Stimulated activated naive CD8-positive, alpha-beta T cell treated with anti-CD3 and anti-CD28 coated beads, Interleukin-15, Interleukin-2, amounts not matched to agents 100 ng/mL and 50 ng/mL, for 24 hours (primary cell): ENCODE data around the gene TSPAN14.

Experiments used
- H3K27ac Mint-ChIP-seq: one replicate; pipeline ENCODE4 v1.8.0; 2021; ENCODE audit warnings: mild to moderate bottlenecking, mixed read lengths
- H3K27me3 Mint-ChIP-seq: one replicate; pipeline ENCODE4 v1.8.0; 2021; ENCODE audit warnings: mixed read lengths
- H3K36me3 Mint-ChIP-seq: one replicate; pipeline ENCODE4 v1.8.0; 2021; ENCODE audit warnings: low read depth, mixed read lengths
- H3K4me1 Mint-ChIP-seq: one replicate; pipeline ENCODE4 v1.8.0; 2021; ENCODE audit warnings: low read depth, mixed read lengths
- H3K4me3 Mint-ChIP-seq: one replicate; pipeline ENCODE4 v1.8.0; 2021; ENCODE audit warnings: mild to moderate bottlenecking, mixed read lengths
- H3K9me3 Mint-ChIP-seq: one replicate; pipeline ENCODE4 v1.8.0; 2021; ENCODE audit warnings: mixed read lengths

Gene TSPAN14

GRCh38 chr10:80480852-80481251, 26.7 kb downstream of the TSPAN14 start:
- Mint-ChIP-seq H3K4me3 (no peak overlapping the region), H3K27ac (peak overlapping the region; percentile 18), H3K27me3 (no peaks in the 10 kb centered on the region), H3K36me3 (peaks cover 49% of the 10 kb centered on the region), H3K9me3 (no peaks in the 10 kb centered on the region), H3K4me1 (peaks cover 82% of the 10 kb centered on the region)

DNA sequence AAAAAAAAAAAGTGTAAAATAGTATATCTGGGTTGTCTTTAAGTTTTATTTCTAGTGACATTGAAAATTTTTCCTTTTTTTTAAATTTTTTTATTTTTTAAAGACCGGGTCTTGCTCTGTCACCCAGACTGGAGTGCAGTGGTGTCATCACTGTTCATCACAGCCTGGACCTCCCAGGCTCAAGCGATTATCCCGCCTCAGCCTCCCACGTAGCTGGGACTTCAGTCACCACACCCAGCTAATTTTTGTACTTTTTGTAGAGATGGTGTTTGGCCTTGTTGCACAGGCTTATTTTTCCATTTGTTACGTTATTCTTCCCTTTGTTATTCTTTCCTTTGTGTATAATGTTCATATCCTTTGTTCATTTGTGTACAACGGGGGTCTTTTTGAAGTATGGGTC, 30.1 kb downstream of the TSPAN14 start:
- peak overlapping the region; percentile 99 for H3K27ac Mint-ChIP-seq
- H3K27me3 Mint-ChIP-seq: no peaks in the 10 kb centered on the region
- H3K4me1 Mint-ChIP-seq: peaks cover 88% of the 10 kb centered on the region
- H3K36me3 Mint-ChIP-seq: peaks cover 39% of the 10 kb centered on the region
- H3K9me3 Mint-ChIP-seq: no peaks in the 10 kb centered on the region
- H3K4me3 Mint-ChIP-seq: peak overlapping the region; percentile 75

GRCh38 chr10:80484676-80485075, 30.6 kb downstream of the TSPAN14 start:
- Mint-ChIP-seq H3K27ac (peak overlapping the region; percentile 99), H3K9me3 (no peaks in the 10 kb centered on the region), H3K4me3 (peak overlapping the region; percentile 75), H3K27me3 (no peaks in the 10 kb centered on the region), H3K4me1 (peaks cover 93% of the 10 kb centered on the region), H3K36me3 (peaks cover 43% of the 10 kb centered on the region)

GRCh38 chr10:80485076-80485945, 31.2 kb downstream of the TSPAN14 start:
- no peaks in the 10 kb centered on the region for H3K9me3 Mint-ChIP-seq
- H3K4me3 Mint-ChIP-seq: peak overlapping the region; percentile 75
- peaks cover 96% of the 10 kb centered on the region for H3K4me1 Mint-ChIP-seq
- H3K36me3 Mint-ChIP-seq: peaks cover 46% of the 10 kb centered on the region
- no peaks in the 10 kb centered on the region for H3K27me3 Mint-ChIP-seq
- peak overlapping the region; percentile 99 for H3K27ac Mint-ChIP-seq

GRCh38 chr10:80485946-80486764, 32.0 kb downstream of the TSPAN14 start:
- peaks cover 47% of the 10 kb centered on the region for H3K36me3 Mint-ChIP-seq
- H3K27me3 Mint-ChIP-seq: no peaks in the 10 kb centered on the region
- no peaks in the 10 kb centered on the region for H3K9me3 Mint-ChIP-seq
- H3K4me3 Mint-ChIP-seq: peak overlapping the region; percentile 75
- peak overlapping the region; percentile 99 for H3K27ac Mint-ChIP-seq
- peaks cover 98% of the 10 kb centered on the region for H3K4me1 Mint-ChIP-seq

- H3K27ac Mint-ChIP-seq: peak overlapping the region; percentile 99
- H3K4me1 Mint-ChIP-seq: peaks cover 98% of the 10 kb centered on the region
- H3K36me3 Mint-ChIP-seq: peaks cover 47% of the 10 kb centered on the region
- no peaks in the 10 kb centered on the region for H3K27me3 Mint-ChIP-seq
- peak overlapping the region; percentile 75 for H3K4me3 Mint-ChIP-seq
- no peaks in the 10 kb centered on the region for H3K9me3 Mint-ChIP-seq
Observed at GRCh38 chr10:80486785-80487420, 32.8 kb downstream of the TSPAN14 start.

GRCh38 chr10:80487421-80487785, 33.3 kb downstream of the TSPAN14 start:
- peaks cover 48% of the 10 kb centered on the region for H3K36me3 Mint-ChIP-seq
- no peaks in the 10 kb centered on the region for H3K27me3 Mint-ChIP-seq
- H3K27ac Mint-ChIP-seq: peak overlapping the region; percentile 99
- peaks cover 98% of the 10 kb centered on the region for H3K4me1 Mint-ChIP-seq
- H3K4me3 Mint-ChIP-seq: peak overlapping the region; percentile 64
- no peaks in the 10 kb centered on the region for H3K9me3 Mint-ChIP-seq

DNA sequence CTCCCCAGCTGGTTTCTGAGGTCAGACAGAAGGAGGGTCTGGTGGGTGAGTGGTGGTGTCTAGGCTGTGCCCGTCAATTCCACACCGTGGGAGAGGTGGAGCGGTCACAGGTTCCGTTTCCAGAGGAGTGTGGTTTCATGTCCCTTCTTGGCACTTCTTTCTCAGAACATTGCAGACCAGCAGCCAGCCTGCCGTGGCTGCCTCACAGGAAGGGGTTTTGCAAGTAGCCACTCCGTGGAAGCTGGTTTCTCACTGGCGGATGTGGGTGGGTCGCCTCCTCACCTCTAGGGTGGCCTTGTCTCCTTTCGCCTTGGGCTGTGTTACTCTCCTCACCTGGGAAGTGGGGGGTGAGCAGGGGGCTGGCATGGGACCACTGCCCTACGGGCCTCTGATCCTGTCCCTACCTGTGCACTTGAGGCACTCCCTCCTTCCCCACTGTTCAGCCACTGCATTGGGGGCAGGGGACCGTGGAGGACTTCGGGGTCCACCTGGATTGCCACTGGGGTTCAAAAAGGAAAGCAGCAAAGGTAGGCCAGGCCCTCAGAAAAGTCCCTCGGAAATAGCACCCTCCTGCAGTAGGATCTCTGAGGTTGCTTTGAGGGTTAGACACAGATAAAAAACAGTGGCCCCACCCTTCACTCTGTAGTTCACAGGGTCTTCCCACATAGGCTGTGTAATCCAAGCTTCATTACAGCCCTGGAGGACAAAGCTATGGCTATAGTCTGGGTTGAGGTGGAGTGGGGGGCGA, 33.9 kb downstream of the TSPAN14 start:
- no peaks in the 10 kb centered on the region for H3K9me3 Mint-ChIP-seq
- H3K36me3 Mint-ChIP-seq: peaks cover 52% of the 10 kb centered on the region
- peaks cover 100% of the 10 kb centered on the region for H3K4me1 Mint-ChIP-seq
- H3K27me3 Mint-ChIP-seq: no peaks in the 10 kb centered on the region
- peak overlapping the region; percentile 99 for H3K27ac Mint-ChIP-seq
- H3K4me3 Mint-ChIP-seq: peak overlapping the region; percentile 64

DNA sequence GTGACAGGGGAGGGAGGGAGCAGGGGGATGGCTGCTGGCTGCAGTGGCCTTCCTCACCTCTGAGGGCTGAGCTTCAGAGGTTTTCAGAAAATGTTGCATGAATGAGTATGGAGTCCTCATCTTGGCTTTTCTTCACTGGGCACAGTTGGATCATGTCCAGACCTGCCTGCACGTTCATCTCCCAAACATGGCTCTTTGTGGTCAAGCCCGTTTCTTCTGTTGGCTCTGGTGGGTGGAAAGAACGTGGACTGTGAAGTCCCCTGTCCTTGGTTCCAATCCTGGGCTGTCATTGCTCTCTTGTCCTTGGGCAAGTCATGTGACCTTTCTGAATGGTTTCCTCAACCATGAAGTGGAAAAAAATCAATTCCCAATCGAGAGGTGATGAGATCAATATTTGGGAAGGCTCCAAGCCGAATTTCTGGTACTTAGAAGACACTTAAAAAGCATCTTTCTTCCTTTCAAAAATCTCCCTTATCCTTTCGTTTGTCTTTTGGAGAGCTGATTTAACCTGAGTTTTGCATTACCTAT, 34.5 kb downstream of the TSPAN14 start:
- Mint-ChIP-seq H3K27ac (peak overlapping the region; percentile 70), H3K4me1 (peaks cover 100% of the 10 kb centered on the region), H3K27me3 (no peaks in the 10 kb centered on the region), H3K4me3 (peak overlapping the region; percentile 46), H3K9me3 (no peaks in the 10 kb centered on the region), H3K36me3 (peaks cover 52% of the 10 kb centered on the region)

- Mint-ChIP-seq H3K36me3 (peaks cover 56% of the 10 kb centered on the region), H3K9me3 (no peaks in the 10 kb centered on the region), H3K4me1 (peaks cover 100% of the 10 kb centered on the region), H3K4me3 (peak overlapping the region; percentile 46), H3K27me3 (no peaks in the 10 kb centered on the region), H3K27ac (peak overlapping the region; percentile 58)
Observed at GRCh38 chr10:80489371-80490112, 35.4 kb downstream of the TSPAN14 start.

DNA sequence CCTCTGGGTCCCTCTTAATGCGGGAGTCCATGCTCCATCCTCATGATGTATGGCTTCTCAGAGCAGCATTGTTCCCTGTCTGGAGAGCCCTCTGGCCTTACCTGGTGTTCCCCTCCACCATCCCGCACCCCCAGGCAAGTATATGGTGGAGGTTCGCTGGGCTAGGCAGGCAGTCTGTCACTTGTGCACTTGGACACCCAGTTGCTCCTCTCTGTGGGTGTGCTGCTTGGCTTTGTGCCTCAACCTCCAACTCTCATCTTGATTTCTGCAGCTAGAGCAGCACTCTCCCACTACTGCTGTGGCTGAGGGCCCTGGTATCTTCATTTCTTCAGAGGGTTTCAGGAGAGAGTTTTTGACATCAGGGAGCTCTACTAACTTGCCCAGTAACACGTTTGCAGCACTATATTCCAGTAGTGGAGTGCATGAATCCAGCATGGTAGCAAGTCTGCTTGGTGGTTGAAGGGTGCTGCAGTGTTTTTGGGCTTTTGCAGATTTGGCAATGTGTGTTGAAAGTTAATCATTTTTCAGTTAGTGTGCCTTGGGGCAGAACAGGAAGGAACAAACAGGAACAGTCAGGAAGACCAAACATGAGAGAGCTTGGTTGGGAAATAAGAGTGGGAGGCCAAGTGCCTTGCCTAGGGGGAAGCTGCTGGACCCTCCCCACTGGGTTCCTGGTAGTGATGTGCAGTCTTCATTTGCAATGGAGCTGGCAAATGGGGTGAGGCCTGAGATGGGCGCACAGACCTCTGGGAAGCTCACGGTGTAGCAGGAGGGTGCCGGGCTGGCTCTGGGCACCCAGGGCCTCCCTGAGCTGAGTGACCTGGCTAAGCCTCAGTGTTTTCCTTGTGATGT, 37.4 kb downstream of the TSPAN14 start:
- H3K9me3 Mint-ChIP-seq: no peaks in the 10 kb centered on the region
- peaks cover 69% of the 10 kb centered on the region for H3K36me3 Mint-ChIP-seq
- no peaks in the 10 kb centered on the region for H3K27me3 Mint-ChIP-seq
- H3K27ac Mint-ChIP-seq: peak overlapping the region; percentile 77
- peaks cover 100% of the 10 kb centered on the region for H3K4me1 Mint-ChIP-seq
- H3K4me3 Mint-ChIP-seq: no peak overlapping the region

DNA sequence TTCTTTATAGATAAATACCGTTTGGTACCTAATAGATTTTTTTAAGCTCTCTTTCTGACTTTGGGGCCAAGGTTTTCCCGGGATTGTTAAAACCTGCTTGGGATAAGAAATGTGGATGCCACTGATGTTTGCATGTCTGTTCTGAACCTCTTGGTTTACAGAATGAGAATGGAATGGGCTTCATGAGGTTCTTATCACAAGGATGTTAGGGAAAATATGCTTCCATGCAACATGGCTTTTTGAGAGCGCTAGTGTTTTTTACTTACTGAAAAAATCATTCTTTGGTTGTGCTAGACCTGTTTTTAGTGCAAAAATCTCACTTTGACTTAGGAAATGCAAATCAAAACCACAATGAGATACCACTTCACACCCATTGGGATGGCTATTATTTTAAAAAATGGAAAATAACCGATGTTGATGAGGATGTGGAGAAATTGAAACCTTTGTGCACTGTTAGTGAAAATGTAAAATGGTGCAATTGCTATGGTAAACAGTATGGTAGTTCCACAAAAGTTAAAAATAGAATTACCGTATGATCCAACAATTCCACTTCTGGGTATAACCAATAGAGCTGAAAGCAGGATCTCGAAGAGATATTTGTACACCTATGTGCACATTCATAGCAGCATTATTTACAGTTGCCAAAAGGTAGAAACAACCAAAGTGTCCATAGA, 38.9 kb downstream of the TSPAN14 start:
- Mint-ChIP-seq H3K36me3 (peaks cover 77% of the 10 kb centered on the region), H3K27ac (peak overlapping the region; percentile 93), H3K4me3 (peak overlapping the region; percentile 44), H3K27me3 (no peaks in the 10 kb centered on the region), H3K4me1 (peaks cover 100% of the 10 kb centered on the region), H3K9me3 (no peaks in the 10 kb centered on the region)
